Suppressor macrophage treated with lipopolysaccharide for 4 hours (primary cell): ENCODE data around the gene CAMTA1.
"Not testable (repeated sequence)": the region's sequence is repeated elsewhere in the genome, so short reads cannot be mapped to it uniquely, and the experiment has no call there.

Source experiments
- DNase-seq: peaks from one replicate; pipeline ENCODE4 v3.0.0-alpha.2; 2020

The CAMTA1 gene

GRCh38 chr1:7362947-7363346 is 577.7 kb downstream of the CAMTA1 start:
- no peak for DNase-seq

GRCh38 chr1:7363450-7363849 is 578.2 kb downstream of the CAMTA1 start:
- DNase-seq = no peak

- no peak for DNase-seq
These were observed 580.5 kb downstream of the CAMTA1 start for GRCh38 chr1:7365706-7366105.

- DNase-seq = no peak
These were observed 581.2 kb downstream of the CAMTA1 start for GRCh38 chr1:7366286-7366954.

- DNase-seq = no peak
These were observed 581.9 kb downstream of the CAMTA1 start for GRCh38 chr1:7366955-7367665.

- DNase-seq = no peak
These were observed 584.6 kb downstream of the CAMTA1 start for GRCh38 chr1:7369866-7370265.

- no peak for DNase-seq
These were observed 586.7 kb downstream of the CAMTA1 start for GRCh38 chr1:7371926-7372325.

GRCh38 chr1:7372477-7373120 is 587.3 kb downstream of the CAMTA1 start:
- no peak for DNase-seq

- DNase-seq = no peak
These were observed 588.0 kb downstream of the CAMTA1 start for GRCh38 chr1:7373251-7373650.

GRCh38 chr1:7373876-7374562 is 588.8 kb downstream of the CAMTA1 start:
- DNase-seq = no peak

- DNase-seq = no peak
These were observed 589.4 kb downstream of the CAMTA1 start for GRCh38 chr1:7374563-7375160.

GRCh38 chr1:7375329-7375728 is 590.1 kb downstream of the CAMTA1 start:
- no peak for DNase-seq

- no peak for DNase-seq
These were observed 590.8 kb downstream of the CAMTA1 start for GRCh38 chr1:7375781-7376660.

- no peak for DNase-seq
These were observed 591.4 kb downstream of the CAMTA1 start for GRCh38 chr1:7376676-7377075.

- DNase-seq = no peak
These were observed 593.3 kb downstream of the CAMTA1 start for GRCh38 chr1:7378346-7379130.

GRCh38 chr1:7379441-7379971 is 594.3 kb downstream of the CAMTA1 start:
- no peak for DNase-seq

GRCh38 chr1:7380068-7380467 is 594.8 kb downstream of the CAMTA1 start:
- not testable (repeated sequence) for DNase-seq

- DNase-seq = no peak
These were observed 595.5 kb downstream of the CAMTA1 start for GRCh38 chr1:7380712-7381111.

- not testable (repeated sequence) for DNase-seq
These were observed 596.5 kb downstream of the CAMTA1 start for GRCh38 chr1:7381729-7382128.

- DNase-seq = no peak
These were observed 597.7 kb downstream of the CAMTA1 start for GRCh38 chr1:7382971-7383370.
